ENCODE data around the gene KHNYN.

The KHNYN gene

DNA sequence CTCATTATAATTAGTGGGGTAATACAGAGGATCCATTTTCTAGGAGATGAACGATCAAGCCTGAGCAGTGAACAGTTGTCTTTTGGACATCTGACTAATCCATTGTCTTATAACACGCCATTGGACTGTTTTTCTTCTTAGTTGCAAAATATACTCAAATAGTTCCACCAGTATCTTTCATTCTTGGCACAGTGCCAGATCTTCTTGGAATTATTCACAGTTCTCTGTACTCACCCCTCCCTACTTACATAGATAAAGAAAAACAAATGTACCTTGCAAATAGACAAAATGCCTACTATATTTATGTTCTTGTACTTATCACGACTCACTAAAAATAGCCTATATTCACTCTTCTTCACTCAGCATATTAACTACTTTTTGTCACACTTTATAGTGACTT, 4.0 kb upstream of the KHNYN start:
- H3K4me3 ChIP-seq (replicated peaks in 1 of 2; ENCODE audit: low read depth in 2 of 2, low read length in 2 of 2) = no peak overlapping the region
- peak; percentile 91 to 95 for DNase-seq (ENCODE audit: low read depth in 2 of 2)
- TF ChIP-seq, protein P1, sequence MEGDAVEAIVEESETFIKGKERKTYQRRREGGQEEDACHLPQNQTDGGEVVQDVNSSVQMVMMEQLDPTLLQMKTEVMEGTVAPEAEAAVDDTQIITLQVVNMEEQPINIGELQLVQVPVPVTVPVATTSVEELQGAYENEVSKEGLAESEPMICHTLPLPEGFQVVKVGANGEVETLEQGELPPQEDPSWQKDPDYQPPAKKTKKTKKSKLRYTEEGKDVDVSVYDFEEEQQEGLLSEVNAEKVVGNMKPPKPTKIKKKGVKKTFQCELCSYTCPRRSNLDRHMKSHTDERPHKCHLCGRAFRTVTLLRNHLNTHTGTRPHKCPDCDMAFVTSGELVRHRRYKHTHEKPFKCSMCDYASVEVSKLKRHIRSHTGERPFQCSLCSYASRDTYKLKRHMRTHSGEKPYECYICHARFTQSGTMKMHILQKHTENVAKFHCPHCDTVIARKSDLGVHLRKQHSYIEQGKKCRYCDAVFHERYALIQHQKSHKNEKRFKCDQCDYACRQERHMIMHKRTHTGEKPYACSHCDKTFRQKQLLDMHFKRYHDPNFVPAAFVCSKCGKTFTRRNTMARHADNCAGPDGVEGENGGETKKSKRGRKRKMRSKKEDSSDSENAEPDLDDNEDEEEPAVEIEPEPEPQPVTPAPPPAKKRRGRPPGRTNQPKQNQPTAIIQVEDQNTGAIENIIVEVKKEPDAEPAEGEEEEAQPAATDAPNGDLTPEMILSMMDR (IDR thresholded peaks at IDR 0.05; ENCODE audit: low read depth, low read length) = no peak

DNA sequence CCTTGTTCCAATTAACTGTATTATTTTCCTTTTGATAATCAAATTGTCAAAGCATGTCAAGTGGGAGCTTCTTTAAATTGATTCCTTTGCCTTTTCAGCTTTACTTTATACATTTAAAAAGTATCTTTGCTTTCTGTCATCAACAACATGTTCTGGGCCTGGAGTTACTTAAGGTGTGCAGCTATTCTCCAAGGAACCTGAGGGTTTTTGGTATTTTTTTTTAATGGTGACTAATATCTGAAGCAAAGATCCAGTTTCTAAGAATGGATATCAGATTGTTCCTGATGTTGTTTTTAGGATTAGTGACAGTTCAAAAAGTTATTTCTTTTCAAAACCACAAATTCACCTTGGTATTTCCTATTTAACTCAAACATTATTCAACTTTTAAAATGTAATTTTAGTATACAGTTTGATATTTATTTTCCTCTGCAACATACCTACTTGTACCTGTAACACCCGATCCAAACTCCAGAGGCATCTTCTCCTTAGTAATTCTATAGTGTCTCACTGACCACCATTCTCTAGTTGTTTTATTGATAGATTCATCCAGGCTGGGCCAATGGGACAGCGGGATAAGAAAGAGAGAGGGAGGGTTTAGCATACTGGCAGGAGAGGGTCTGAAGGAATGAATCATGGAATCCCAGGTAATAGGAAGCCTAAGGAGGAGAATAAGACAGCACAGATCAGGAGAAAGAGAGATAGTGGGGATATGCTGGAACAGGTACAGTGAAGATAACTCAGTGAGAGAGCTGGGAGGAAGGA, 3.4 kb upstream of the KHNYN start:
- H3K4me3 ChIP-seq (replicated peaks in 1 of 2; ENCODE audit: low read depth in 2 of 2, low read length in 2 of 2) = no peak overlapping the region
- DNase-seq (ENCODE audit: low read depth in 2 of 2) = no peak
- TF ChIP-seq, protein P1 (IDR thresholded peaks at IDR 0.05; ENCODE audit: low read depth, low read length) = no peak

DNA sequence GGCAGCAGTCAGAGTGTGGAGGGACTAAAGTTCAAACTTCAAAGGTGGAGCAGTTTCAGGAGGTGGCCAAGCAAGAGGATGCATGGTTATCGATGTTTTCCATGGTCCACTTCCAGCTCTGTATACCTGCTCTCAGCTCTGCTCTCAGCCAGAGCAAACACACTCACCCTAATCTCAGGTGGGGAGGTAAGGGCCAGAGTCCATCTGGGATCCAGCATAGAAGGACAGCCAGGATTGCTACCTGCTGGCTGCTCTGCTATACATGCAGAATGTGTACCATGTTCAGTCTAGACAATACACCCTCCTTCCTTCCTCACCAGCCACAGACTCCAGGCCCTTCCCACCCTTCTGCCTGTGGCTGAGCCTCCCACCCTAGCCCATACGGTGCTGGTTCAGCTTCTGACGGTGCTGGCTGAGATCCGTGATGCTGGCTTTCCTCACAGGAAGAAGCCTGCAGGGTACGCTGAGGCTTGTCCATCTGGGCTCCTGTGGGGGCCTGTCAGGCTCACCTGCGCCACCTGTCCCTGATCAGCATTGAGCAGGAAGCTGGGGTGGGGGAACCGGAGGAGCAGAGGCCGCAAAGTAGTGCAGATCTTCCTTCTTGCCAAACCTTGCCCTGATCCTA, 2.7 kb upstream of the KHNYN start:
- no peak for DNase-seq (ENCODE audit: low read depth in 2 of 2)
- H3K4me3 ChIP-seq (replicated peaks in 1 of 2; ENCODE audit: low read depth in 2 of 2, low read length in 2 of 2) = no peak overlapping the region
- TF ChIP-seq, protein P1 (IDR thresholded peaks at IDR 0.05; ENCODE audit: low read depth, low read length) = no peak

DNA sequence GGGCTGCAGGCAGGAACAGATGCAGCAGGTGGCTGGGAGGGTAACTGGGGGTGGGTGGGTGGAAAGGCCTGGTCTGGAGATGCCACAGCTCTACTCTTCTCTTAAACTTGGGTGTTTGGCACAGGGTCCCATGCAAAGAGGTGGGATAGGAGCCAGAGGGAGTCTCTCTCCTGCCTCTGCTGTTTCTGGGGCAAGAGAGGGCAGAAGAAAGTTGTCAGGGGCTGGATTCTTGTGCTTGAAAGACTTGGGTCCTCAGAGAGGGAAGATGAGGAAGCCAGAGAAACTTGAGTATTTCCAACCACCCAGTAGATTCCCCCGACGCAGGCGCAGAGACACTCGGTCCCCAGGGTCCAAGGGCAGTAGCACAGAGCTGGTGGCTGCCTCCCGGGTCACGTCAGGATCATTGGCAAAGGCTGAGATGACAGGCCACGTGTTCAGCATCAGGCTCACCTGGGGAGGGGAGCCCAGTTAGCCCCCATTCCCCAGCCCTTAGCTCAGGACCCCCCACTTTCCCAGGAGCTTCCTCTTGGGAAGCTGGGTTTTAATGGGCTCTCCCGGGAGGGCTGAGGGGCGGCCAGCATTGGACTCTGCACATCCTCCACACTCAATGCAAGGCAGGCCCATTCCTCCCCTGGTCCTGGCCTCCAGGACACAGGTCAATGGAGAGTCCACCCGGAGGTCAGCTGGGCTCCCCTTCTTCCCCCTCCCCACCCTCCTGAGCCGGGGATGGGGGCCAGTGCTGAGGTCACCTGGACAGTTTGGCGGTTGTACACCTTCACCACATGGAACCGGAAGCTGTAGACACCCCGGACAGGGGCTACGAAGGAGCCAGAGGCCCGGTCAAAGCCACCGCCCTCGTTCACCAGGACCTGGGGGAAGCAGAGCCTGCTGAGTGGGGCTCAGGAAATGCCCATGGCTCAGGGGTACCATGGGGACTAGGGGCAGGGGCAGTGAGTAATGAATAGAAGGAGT, 1.9 kb upstream of the KHNYN start:
- DNase-seq (ENCODE audit: low read depth in 2 of 2) = no peak
- H3K4me3 ChIP-seq (replicated peaks in 1 of 2; ENCODE audit: low read depth in 2 of 2, low read length in 2 of 2) = no peak overlapping the region
- TF ChIP-seq, protein P1 (IDR thresholded peaks at IDR 0.05; ENCODE audit: low read depth, low read length) = no peak

DNA sequence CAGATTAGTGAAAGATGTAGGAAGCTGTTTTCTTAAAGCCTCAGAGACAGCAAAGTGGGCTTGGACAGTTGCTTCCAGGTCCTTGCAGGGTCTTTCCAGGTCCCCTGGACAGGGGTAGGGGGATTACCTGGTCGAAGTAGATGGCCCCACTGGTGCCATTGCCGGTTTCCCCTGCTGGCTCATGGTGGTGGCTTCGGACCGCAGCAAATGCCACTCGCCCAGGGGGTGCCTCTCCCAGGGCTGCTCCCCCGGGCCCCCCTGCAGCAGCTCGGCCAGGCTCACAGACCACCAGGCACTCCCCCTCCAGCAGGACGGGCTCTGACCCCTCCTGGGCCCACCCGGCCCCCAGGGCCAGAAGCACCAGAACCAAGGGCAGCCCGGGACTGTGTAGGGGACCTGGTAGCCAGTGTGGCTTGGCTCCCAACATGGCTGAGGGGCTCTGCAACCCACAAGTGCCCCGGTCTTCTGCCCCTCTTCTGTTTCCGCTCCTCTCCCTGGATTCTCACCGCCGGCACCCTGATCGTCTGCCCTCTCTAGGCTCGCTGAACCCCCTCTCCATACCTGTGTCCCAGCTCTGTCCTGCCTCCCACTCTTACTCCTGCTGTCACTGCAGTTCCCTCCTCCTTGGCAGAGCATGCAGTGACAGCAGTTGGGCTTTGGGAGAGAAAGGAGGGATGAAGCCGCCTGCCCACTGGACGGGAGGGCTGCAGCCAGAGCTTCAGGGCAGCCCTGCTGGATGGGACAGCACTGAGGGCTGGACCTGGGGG, 943 bp upstream of the KHNYN start:
- DNase-seq (ENCODE audit: low read depth in 2 of 2) = no peak
- TF ChIP-seq, protein P1 (IDR thresholded peaks at IDR 0.05; ENCODE audit: low read depth, low read length) = no peak
- H3K4me3 ChIP-seq (replicated peaks in 1 of 2; ENCODE audit: low read depth in 2 of 2, low read length in 2 of 2) = peak overlapping the region in 1 of 2 donors; percentile 84

DNA sequence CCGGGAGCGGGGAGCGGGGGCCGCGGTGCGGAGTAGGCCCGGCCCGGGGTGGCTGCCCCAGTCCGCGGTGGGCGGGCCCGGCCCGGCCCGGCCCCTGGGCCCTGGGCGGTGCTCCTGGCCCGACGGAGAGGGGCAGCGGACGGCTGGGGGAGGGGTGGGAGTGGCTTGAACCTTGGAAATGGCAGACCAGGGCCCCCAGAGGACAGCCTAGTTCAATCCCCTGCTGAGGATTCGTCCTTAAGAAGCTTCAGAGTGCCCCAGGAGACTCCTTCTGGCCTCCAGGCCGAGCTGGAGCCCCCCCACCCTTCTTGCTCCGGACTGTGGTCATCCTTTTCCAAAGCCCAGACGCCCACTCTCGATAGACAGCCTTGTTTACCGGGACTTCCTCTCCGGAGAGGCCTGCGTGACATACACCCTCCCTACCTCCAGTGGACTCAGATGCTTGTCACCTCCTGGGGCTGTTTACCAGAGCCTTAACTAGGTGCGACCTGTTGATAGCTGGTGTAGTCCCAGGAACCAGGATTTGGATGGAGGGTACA, 458 bp downstream of the KHNYN start:
- peak overlapping the region; percentile 83 to 84 for H3K4me3 ChIP-seq (replicated peaks in 1 of 2; ENCODE audit: low read depth in 2 of 2, low read length in 2 of 2)
- TF ChIP-seq, protein P1 (IDR thresholded peaks at IDR 0.05; ENCODE audit: low read depth, low read length) = no peak
- peak; percentile 85 to 92 for DNase-seq (ENCODE audit: low read depth in 2 of 2)

Measured in cardiac fibroblast (primary cell).